ENCODE data around the gene USF1.
"Not testable (repeated sequence)": the region's sequence is repeated elsewhere in the genome, so short reads cannot be mapped to it uniquely, and the experiment has no call there.

The USF1 gene

GRCh38 chr1:161046605-161047228, 940 bp upstream of the USF1 start:
- no peak for DNase-seq

GRCh38 chr1:161044908-161045735, 655 bp downstream of the USF1 start:
- DNase-seq, result peak; percentile 6 to 71

GRCh38 chr1:161044535-161044907, 1.3 kb downstream of the USF1 start:
- DNase-seq, result no peak

GRCh38 chr1:161039546-161039945, 6.2 kb downstream of the USF1 start:
- no peak for DNase-seq

- no peak for DNase-seq
Measured at GRCh38 chr1:161039154-161039545, 6.6 kb downstream of the USF1 start.

GRCh38 chr1:161038523-161039153, 7.1 kb downstream of the USF1 start, which contains the start of gene TSTD1:
Gene TSTD1, minus strand, starts transcription at chr1:161038964. Its CDS starts 75 bp downstream, at chr1:161038889.
- DNase-seq, result peak in 1 of 2 experiments; percentile 37

GRCh38 chr1:161037661-161038522, 7.9 kb downstream of the USF1 start:
- no peak for DNase-seq

- no peak for DNase-seq
Measured at GRCh38 chr1:161033751-161034150, 12.0 kb downstream of the USF1 start.

- DNase-seq, result no peak
Measured at GRCh38 chr1:161032409-161032808, 13.4 kb downstream of the USF1 start.

- DNase-seq, result no peak
Measured at GRCh38 chr1:161031874-161032273, 13.9 kb downstream of the USF1 start.

GRCh38 chr1:161029466-161029865, 16.3 kb downstream of the USF1 start:
- not testable (repeated sequence) for DNase-seq

- not testable (repeated sequence) for DNase-seq
Measured at GRCh38 chr1:161026954-161027353, 18.8 kb downstream of the USF1 start.

GRCh38 chr1:161022432-161022831, 23.3 kb downstream of the USF1 start:
- not testable (repeated sequence) for DNase-seq

- DNase-seq, result no peak
Measured at GRCh38 chr1:161021970-161022353, 23.8 kb downstream of the USF1 start.

GRCh38 chr1:161021165-161021969, 24.4 kb downstream of the USF1 start:
- DNase-seq, result no peak

GRCh38 chr1:161020509-161021164, 25.1 kb downstream of the USF1 start, which contains the start of gene F11R:
Gene F11R, minus strand, starts transcription at chr1:161021152. Its CDS starts 79 bp downstream, at chr1:161021073.
- DNase-seq, result no peak

GRCh38 chr1:161019751-161020495, 25.9 kb downstream of the USF1 start:
- no peak for DNase-seq

GRCh38 chr1:161019111-161019660, 26.6 kb downstream of the USF1 start:
- DNase-seq, result not testable (repeated sequence)

GRCh38 chr1:161018631-161018930, 27.2 kb downstream of the USF1 start:
- DNase-seq, result no peak

Measured in NCI-H524 (cell line).